Activated CD4-positive, CD25-positive, alpha-beta regulatory T cell (primary cell): ENCODE data around the gene GNMT.

Source experiments
- DNase-seq, 4 experiments: peaks; one replicate each; lab custom pipeline; 2025; lab: John Stamatoyannopoulos, UW

The GNMT gene

DNA sequence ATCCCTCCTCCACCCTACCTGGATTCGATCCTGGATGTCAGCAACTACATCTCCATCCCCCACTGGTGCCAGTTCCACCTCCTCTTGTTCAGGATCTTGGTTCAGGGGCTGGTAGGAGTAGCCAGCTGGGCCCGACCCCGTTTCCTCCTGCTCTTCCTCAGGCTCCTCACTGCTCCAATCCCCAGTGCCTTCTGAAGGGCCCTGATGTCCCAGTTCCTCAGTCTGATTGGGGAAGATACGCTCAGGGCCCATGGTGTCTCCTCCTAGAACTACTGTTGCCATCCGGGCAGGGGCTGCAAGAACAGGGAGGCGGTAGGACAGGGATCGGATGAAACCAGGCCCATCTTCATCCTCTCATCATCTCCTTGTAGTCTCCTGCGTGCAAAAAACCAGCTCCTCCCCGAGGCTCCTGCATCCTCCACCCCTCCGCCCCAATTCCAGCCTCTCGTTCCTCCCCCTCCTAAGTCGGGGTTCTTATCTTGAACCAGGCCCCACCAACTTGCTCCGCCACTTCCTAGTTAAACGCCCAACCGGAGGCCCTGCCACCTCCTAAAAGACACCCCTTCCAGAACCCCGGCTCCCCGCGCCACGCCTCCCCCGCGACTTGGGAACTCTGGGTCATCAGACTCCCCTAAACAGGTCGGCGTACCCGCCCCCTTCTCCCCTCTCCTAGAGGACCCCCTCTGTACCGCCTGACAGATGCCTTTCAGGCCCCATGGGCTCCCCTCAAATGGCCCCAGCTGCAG, 52.7 kb downstream of the GNMT start:
- DNase-seq, result peak in 1 of 4 experiments; percentile 59
